Measurements from ENCODE around the gene P2RX4. TPM values are rescaled to one million over a fixed set of nuclear protein-coding genes. Genes with fewer than 3 reads are reported as not detected.

Gene P2RX4
- total and polyA plus RNA-seq, 2 of the 13 experiments (the other 11 are each of a cell fraction or from before 2014, with no cell fraction given): 13.8 to 30.8 TPM

- no peak for TF ChIP-seq SIX1 (CRISPR knock-in tag; IDR thresholded peaks at IDR 0.05; ENCODE audit: borderline replicate concordance)
- TF ChIP-seq, protein P1, sequence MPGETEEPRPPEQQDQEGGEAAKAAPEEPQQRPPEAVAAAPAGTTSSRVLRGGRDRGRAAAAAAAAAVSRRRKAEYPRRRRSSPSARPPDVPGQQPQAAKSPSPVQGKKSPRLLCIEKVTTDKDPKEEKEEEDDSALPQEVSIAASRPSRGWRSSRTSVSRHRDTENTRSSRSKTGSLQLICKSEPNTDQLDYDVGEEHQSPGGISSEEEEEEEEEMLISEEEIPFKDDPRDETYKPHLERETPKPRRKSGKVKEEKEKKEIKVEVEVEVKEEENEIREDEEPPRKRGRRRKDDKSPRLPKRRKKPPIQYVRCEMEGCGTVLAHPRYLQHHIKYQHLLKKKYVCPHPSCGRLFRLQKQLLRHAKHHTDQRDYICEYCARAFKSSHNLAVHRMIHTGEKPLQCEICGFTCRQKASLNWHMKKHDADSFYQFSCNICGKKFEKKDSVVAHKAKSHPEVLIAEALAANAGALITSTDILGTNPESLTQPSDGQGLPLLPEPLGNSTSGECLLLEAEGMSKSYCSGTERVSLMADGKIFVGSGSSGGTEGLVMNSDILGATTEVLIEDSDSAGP (CRISPR knock-in tag; IDR thresholded peaks at IDR 0.05; ENCODE audit: borderline replicate concordance): no peak
- TF ChIP-seq RFXAP (CRISPR knock-in tag; IDR thresholded peaks at IDR 0.05; ENCODE audit: borderline replicate concordance): no peak
- no peak for TF ChIP-seq HNF4A (CRISPR knock-in tag; IDR thresholded peaks at IDR 0.05)
- TF ChIP-seq ZSCAN25 (CRISPR knock-in tag; IDR thresholded peaks at IDR 0.05): no peak
- TF ChIP-seq, protein P2, sequence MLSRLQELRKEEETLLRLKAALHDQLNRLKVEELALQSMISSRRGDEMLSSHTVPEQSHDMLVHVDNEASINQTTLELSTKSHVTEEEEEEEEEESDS (CRISPR knock-in tag; IDR thresholded peaks at IDR 0.05; ENCODE audit: borderline replicate concordance): no peak
- no peak for TF ChIP-seq HMGA1 (CRISPR knock-in tag; conservative IDR thresholded peaks at IDR 0.05)
These were observed 14.7 kb downstream of the P2RX4 start (continued) for GRCh38 chr12:121224591-121224990.

DNA sequence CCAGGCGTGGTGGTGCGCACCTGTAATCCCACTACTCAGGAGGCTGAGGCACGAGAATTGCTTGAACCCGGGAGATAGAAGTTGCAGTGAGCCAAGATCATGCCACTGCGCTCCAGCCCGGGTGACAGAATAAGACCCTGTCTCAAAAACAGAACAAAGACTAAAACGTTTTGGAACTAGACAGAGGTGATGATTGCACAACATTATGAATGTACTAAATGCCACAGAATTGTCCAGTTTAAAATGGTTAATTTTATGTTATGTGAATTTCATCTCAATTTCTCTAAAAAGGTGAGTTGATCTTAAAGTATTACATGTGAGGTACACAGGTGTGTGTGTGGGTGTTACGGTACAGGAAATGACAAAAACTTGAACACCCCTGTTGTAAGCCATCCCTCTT lies 16.5 kb downstream of the P2RX4 start:
- no peak for DNase-seq (ENCODE audit: low spot score)
- intact Hi-C loops (cut with micrococcal nuclease; ENCODE audit: unreplicated experiment): no loop called here
- ChIA-PET POLR2A (no interaction called here), CTCF (ENCODE audit: low intra/inter-chr PET ratio, low total read pairs) (no interaction called here)
- no TSS peak for BruUV-seq (replicated peaks)
- H3K79me2 ChIP-seq (ENCODE audit: insufficient read depth, low read length): no peaks in the 10 kb centered on the region
- in situ Hi-C loops (cut with HindIII; ENCODE audit: extremely low pct_ligation_motif_present, low pct_unique_long_range_greater_than_20kb): no loop called here
- H2AFZ ChIP-seq (ENCODE audit: low read length): no peak overlapping the region
- no peaks in the 10 kb centered on the region for H3K27me3 ChIP-seq (ENCODE audit: control insufficient read depth in 1 of 2, insufficient read depth in 2 of 2, low read length in 2 of 2)
- no peaks in the 10 kb centered on the region for H3K9me3 ChIP-seq (ENCODE audit: low read length)
- no peak for FAIRE-seq
- peaks cover 2 to 5% of the 10 kb centered on the region in 2 experiments; a peak in 2 of 5 replicates for H3K36me3 ChIP-seq (replicated peaks in 1 of 2; ENCODE audit: control insufficient read depth in 1 of 2, insufficient read depth in 2 of 2, low read length in 2 of 2)
- no peak for ATAC-seq
- peaks cover 31% of the 10 kb centered on the region for H3K4me1 ChIP-seq (ENCODE audit: insufficient read depth, low read length)
- H3K4me3 ChIP-seq (replicated peaks in 1 of 3; ENCODE audit: insufficient read depth in 1 of 3, low read depth in 2 of 3, low read length in 3 of 3): no peak overlapping the region
- 95% methylated on average over 8 of the region's 8 CpGs for WGBS (ENCODE audit: low lambda C conversion rate)
- no peak overlapping the region for H3K9ac ChIP-seq (ENCODE audit: insufficient read depth, low read depth, low read length)
- peak overlapping the region; percentile 74 for H3K27ac ChIP-seq (ENCODE audit: extremely low read length, insufficient read depth, low read length)
- H3K4me2 ChIP-seq (ENCODE audit: low read depth, low read length): no peak overlapping the region
- peak; percentile 70 for TF ChIP-seq CEBPB (IDR thresholded peaks at IDR 0.05; ENCODE audit: borderline replicate concordance, low read depth, low read length)
- TF ChIP-seq ZNF101 (CRISPR knock-in tag; IDR thresholded peaks at IDR 0.05; ENCODE audit: borderline replicate concordance, low read depth): no peak
- no peaks in the 10 kb centered on the region for H4K20me1 ChIP-seq (ENCODE audit: insufficient read depth, low read length)
